Head of caudate nucleus (tissue), 42 donors: ENCODE data around the gene BICDL1.

Source experiments
- DNase-seq, 42 donors: peaks; one replicate each; pipeline versions ENCODE4 v3.0.0 to v3.0.0-alpha.2; 2020 to 2021; ENCODE audit warnings: mixed read lengths in 7 of 42
- intact Hi-C: fragments of 100-400 bp; cut with DNase I; formaldehyde crosslinking; loops from one replicate; pipeline ENCODE4 v1.15.0; 2022

Gene BICDL1

GRCh38 chr12:120110550-120111501 is 121.8 kb downstream of the BICDL1 start:
- intact Hi-C loops, result loop anchor here (10.0 kb wide), 1 partner anchor 84 kb away; the partner anchor contains the start of gene GCN1
- peak in 38 of 42 donors; percentile 24 to 76 (median 56) for DNase-seq

DNA sequence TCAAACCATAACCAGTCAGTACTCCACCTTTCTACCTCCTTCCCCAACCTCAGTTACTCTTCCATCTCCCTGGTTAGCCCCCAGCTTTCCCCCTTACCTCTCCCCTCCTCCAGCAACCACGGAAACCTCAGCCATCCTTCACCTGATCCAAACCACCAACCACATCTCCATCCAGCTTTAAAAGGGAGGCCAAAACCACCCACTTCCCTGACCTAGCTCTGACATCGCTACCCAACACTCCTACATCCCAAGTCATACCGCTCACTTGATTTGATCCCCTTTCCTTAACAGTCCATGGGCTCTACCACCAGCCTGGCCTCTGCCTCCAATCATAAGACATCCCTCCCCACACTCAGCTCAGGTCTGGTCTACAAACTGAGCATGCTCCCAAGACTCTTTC is 126.0 kb downstream of the BICDL1 start:
- intact Hi-C loops, result loop anchor here (10.0 kb wide), 1 partner anchor 80 kb away; the partner anchor contains the start of gene GCN1
- DNase-seq, result no peak

GRCh38 chr12:120115692-120116440 is 126.8 kb downstream of the BICDL1 start:
- intact Hi-C loops, result loop anchor here (10.0 kb wide), 1 partner anchor 79 kb away; the partner anchor contains the start of gene GCN1
- DNase-seq, result peak in 5 of 42 donors; percentile 4 to 34 (median 28)

DNA sequence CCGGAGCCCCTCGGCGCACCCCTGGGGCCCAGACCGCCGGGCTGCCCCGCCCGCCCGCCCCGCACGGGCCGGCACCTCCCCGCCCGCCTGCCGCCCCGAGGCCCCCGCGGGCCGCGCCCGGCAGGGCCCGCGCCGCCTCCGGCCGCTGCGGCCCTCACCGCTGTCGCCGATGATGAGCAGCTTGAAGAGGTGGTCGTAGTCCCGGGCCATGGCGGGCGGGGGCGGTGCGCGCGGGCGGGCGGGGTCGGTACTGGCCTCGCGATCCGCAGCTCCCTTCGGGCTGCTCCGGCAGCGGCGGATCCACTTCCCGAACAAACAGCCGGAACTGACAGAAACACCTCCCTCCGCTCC is 127.4 kb downstream of the BICDL1 start, which contains the start of gene RAB35:
RAB35 (minus strand) TSS at position 313 of the 351 bp plus-strand sequence; CDS start at position 210, 103 bp downstream.
- peak in 7 of 42 donors; percentile 78 to 95 (median 93) for DNase-seq
- intact Hi-C loops, result loop anchor here (10.0 kb wide), 1 partner anchor 78 kb away; the partner anchor contains the start of gene GCN1

- intact Hi-C loops, result loop anchor here (10.0 kb wide), 1 partner anchor 78 kb away; the partner anchor contains the start of gene GCN1
- peak; percentile 44 to 96 (median 92) for DNase-seq
These were observed 128.0 kb downstream of the BICDL1 start for GRCh38 chr12:120116792-120117651.

DNA sequence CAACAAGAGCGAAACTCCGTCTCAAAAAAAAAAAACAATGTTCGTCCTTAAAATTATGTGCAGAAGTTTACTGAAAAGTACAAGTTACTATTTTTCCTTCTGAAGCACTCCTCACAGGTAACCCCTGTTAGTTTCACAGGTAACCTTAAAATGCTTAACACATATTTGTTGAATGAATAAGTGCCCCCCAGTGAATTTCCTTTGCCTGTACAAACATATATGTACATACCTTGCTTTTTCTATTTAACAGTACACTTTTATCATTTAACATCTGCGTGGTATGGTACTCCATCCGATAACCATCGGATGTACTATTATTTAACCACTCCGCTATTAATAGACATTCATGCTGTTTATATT is 128.9 kb downstream of the BICDL1 start:
- DNase-seq, result no peak
- intact Hi-C loops, result loop anchor here (10.0 kb wide), 1 partner anchor 77 kb away; the partner anchor contains the start of gene GCN1

- intact Hi-C loops, result loop anchor here (10.0 kb wide), 1 partner anchor 76 kb away; the partner anchor contains the start of gene GCN1
- DNase-seq, result no peak
These were observed 129.5 kb downstream of the BICDL1 start for GRCh38 chr12:120118321-120119061.

- no peak for DNase-seq
- intact Hi-C loops, result loop anchor here (10.0 kb wide), 1 partner anchor 75 kb away; the partner anchor contains the start of gene GCN1
These were observed 130.4 kb downstream of the BICDL1 start for GRCh38 chr12:120119271-120119973.

DNA sequence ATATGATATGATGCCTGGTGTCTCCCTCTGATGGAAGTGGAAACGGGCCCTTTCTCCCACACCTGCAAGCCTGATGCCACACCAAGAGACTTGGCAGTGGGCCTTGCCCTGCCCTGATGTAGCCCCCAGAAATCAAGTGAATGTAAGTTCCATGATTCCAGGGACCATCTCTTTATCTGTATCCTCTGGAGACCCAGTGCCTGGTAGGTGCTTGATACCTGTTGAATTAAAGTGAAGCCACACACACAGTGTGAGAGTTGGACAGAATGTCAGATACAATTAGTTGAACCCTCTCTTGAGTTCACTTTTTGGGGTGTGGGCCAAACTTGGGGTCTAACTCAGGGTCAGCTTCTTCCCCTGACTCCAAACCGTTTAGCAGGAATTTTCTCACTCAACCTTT is 132.3 kb downstream of the BICDL1 start:
- DNase-seq, result no peak
- intact Hi-C loops, result no loop called here

GRCh38 chr12:120121766-120122293 is 132.8 kb downstream of the BICDL1 start:
- intact Hi-C loops, result no loop called here
- no peak for DNase-seq

- intact Hi-C loops, result no loop called here
- DNase-seq, result no peak
These were observed 136.0 kb downstream of the BICDL1 start for GRCh38 chr12:120125029-120125428.

DNA sequence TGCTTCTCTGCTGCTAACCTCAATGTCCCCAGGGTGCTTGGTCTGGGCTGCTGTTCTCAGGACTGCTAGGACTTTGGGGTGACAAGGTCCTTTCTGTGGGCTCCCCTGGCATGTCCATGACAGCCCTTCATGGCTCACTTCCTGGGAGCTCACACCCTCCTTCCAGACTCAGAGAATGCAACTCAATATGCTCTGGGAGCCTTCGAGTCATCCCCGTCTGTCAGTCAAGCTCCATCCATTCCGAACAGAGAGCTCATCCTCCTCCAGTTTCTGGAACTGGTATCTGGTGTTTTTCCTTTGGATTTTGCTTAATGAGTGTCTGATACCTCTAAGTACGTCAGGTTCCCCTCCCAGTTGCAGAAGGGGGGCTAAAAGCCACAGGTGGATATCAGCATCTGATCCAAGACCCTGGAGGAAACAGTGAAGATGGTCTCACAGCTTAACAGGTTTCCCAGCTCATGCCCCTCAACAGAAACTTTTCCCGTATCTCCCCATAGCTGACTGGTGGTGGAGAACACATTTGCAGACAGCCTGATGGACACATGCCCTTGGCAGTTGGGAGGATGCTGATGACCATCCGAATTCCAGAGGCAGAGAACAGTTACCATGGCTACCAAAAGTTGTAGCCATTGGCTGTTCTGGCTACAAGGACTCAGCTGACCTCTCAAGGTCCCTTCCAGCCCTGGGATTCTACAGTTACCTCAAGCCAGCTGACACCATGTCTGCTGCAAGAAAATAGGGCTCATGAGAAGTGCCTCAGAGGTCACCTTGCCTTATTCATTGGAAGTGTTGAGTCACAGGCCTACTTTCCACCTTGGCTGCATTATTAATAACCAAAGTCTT is 137.0 kb downstream of the BICDL1 start:
- DNase-seq, result peak in 9 of 42 donors; percentile 12 to 60 (median 29)
- intact Hi-C loops, result no loop called here

- DNase-seq, result peak in 8 of 42 donors; percentile 11 to 56 (median 31)
- intact Hi-C loops, result no loop called here
These were observed 137.6 kb downstream of the BICDL1 start for GRCh38 chr12:120126635-120127005.

- no peak for DNase-seq
- intact Hi-C loops, result no loop called here
These were observed 141.0 kb downstream of the BICDL1 start for GRCh38 chr12:120130011-120130410.

DNA sequence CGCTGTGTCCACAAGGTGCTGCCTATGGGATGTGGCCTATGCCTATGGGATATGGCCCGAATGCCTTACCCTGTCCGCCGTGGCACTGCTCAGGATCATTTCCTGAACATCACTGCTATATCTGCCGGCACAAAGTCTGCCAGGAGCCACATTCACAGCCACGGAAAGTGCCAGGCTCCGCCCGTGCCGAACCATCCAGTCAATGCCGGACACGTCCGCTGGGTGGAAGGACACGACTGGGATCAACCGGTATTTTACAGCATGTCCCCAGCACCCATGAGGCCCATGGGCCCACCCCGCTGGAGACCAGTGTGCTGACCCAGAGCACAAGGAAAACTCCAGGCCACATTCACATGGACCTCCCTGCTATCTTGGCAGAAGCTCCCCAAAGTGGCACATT is 142.1 kb downstream of the BICDL1 start:
- intact Hi-C loops, result no loop called here
- no peak for DNase-seq
